HCT116 (cell line): ENCODE results near the gene SLIT1.

ENCODE experiments used
- ATF3 ChIP-seq: IDR thresholded peaks from 2 replicates; pipeline ENCODE4 v1.6.1; 2012
- CTCF ChIP-seq, 3 experiments: fragments of 200-600 bp in 1 of 3; sonication (generic) in 1 of 3; IDR thresholded peaks in 2 of 3; conservative IDR thresholded peaks in 1 of 3; 2 replicates each; pipeline ENCODE4 v1.5.1; 2012 to 2017; ENCODE audit warnings: low read depth in 2 of 3, low read length in 2 of 3, antibody characterized with exemption in 1 of 3, borderline replicate concordance in 1 of 3, control low read depth in 1 of 3, mild to moderate bottlenecking in 1 of 3, mixed read lengths in 1 of 3, mixed run types in 1 of 3, moderate library complexity in 1 of 3; ENCODE audit not compliant: insufficient read depth in 1 of 3
- FOSL1 ChIP-seq: IDR thresholded peaks from 2 replicates; pipeline ENCODE4 v1.6.1; 2012; ENCODE audit warnings: low read depth
- JUND ChIP-seq: IDR thresholded peaks from 2 replicates; pipeline ENCODE4 v1.6.1; 2012
- POLR2A ChIP-seq: IDR thresholded peaks from 2 replicates; pipeline ENCODE4 v1.7.0; 2011; ENCODE audit warnings: borderline replicate concordance; ENCODE audit not compliant: insufficient read depth, insufficient read length; ENCODE audit errors: extremely low read depth
- POLR2AphosphoS5 ChIP-seq: IDR thresholded peaks from 2 replicates; pipeline ENCODE4 v1.6.1; 2011; ENCODE audit warnings: mild to moderate bottlenecking, low read depth, low read length, moderate library complexity
- SP1 ChIP-seq: IDR thresholded peaks from 2 replicates; pipeline ENCODE4 v1.6.1; 2012; ENCODE audit warnings: low read depth
- SRF ChIP-seq: IDR thresholded peaks from 2 replicates; pipeline ENCODE4 v1.6.1; 2012; ENCODE audit warnings: low read depth
- YY1 ChIP-seq: IDR thresholded peaks from 2 replicates; pipeline ENCODE4 v1.6.1; 2011; ENCODE audit warnings: low read length, low read depth, moderate library complexity, mild to moderate bottlenecking; ENCODE audit not compliant: insufficient replicate concordance; ENCODE audit errors: extremely low read depth
- ZBTB33 ChIP-seq: IDR thresholded peaks from 2 replicates; pipeline ENCODE4 v1.6.1; 2011; ENCODE audit warnings: mild to moderate bottlenecking, low read length, moderate library complexity; ENCODE audit not compliant: insufficient replicate concordance; ENCODE audit errors: extremely low read depth
- ZNF274 ChIP-seq: fragments of 200-500 bp; sonication (Bioruptor generic); IDR thresholded peaks from 2 replicates; pipeline ENCODE4 v1.6.1; 2014; ENCODE audit warnings: mild to moderate bottlenecking, low read depth, low read length, inconsistent platforms

- TF ChIP-seq CTCF (IDR thresholded peaks at IDR 0.05 in 2 of 3, conservative IDR thresholded peaks at IDR 0.05 in 1 of 3; ENCODE audit: borderline replicate concordance in 1 of 3, insufficient read depth in 1 of 3, low read depth in 2 of 3, low read length in 2 of 3), result no peak
- TF ChIP-seq POLR2AphosphoS5, result no peak
- TF ChIP-seq YY1, result no peak
- TF ChIP-seq ATF3, result no peak
- no peak for TF ChIP-seq JUND
- TF ChIP-seq FOSL1, result no peak
- TF ChIP-seq POLR2A, result no peak
- no peak for TF ChIP-seq SRF
- no peak for TF ChIP-seq SP1
- no peak for TF ChIP-seq ZNF274
- no peak for TF ChIP-seq ZBTB33
Observed at GRCh38 chr10:96960872-96961271, 224.9 kb downstream of the SLIT1 start.
